Left ventricle myocardium inferior (tissue), 1 donor: ENCODE results near the gene SLC6A7. TPM values are rescaled to one million over a fixed set of nuclear protein-coding genes. Genes with fewer than 3 reads are reported as not detected.
A peak's percentile ranks its signal among the peaks of the same experiment; 100 is the strongest.

Experiments used
- DNase-seq: peaks from one replicate; pipeline ENCODE4 v3.0.0-alpha.2; 2020
- H3K27ac ChIP-seq: fragments of 200-600 bp; replicated peaks from 2 replicates; pipeline ENCODE4 v1.8.0; 2021
- H3K27me3 ChIP-seq: fragments of 200-600 bp; 2 replicates; pipeline ENCODE4 v1.8.0; 2021; ENCODE audit warnings: low read depth
- H3K36me3 ChIP-seq: fragments of 200-600 bp; 2 replicates; pipeline ENCODE4 v1.8.0; 2021
- H3K4me1 ChIP-seq: fragments of 200-600 bp; 2 replicates; pipeline ENCODE4 v1.8.0; 2021
- H3K4me3 ChIP-seq: fragments of 200-600 bp; 2 replicates; pipeline ENCODE4 v1.8.0; 2021; ENCODE audit warnings: mild to moderate bottlenecking, moderate library complexity
- H3K9me3 ChIP-seq: fragments of 200-600 bp; replicated peaks from 2 replicates; pipeline ENCODE4 v1.8.0; 2021
- CTCF ChIP-seq: fragments of 200-600 bp; IDR thresholded peaks from 2 replicates; pipeline ENCODE4 v1.8.0; 2021; ENCODE audit warnings: antibody characterized with exemption, mild to moderate bottlenecking, borderline replicate concordance
- intact Hi-C: fragments of 100-400 bp; cut with micrococcal nuclease; formaldehyde crosslinking; loops from one replicate; pipeline ENCODE4 v1.11.0; 2022
- total RNA-seq: library from RNA; stranded (reverse); fragmentation: NEBNext Ultra II Directional; extraction: Animal tissue kit (Norgen Biotek cat#: 25700); gene quantifications from one replicate; pipeline ENCODE4 v1.2.1, GENCODE V29; 2021
- donor health status: DM: no; HTN: yes; CAD: no; lungs with severe emphysema.

SLC6A7 gene
- total RNA-seq, 1 donor from 2014 or later: not detected

GRCh38 chr5:150175536-150175935 lies 14.3 kb upstream of the SLC6A7 start:
- TF ChIP-seq CTCF: peak; percentile 40
- no peak for DNase-seq
- intact Hi-C loops: no loop called here
- H3K4me1 ChIP-seq: peaks cover 9% of the 10 kb centered on the region
- H3K27me3 ChIP-seq: peaks cover 7% of the 10 kb centered on the region
- no peaks in the 10 kb centered on the region for H3K36me3 ChIP-seq
- H3K4me3 ChIP-seq: no peak overlapping the region
- no peaks in the 10 kb centered on the region for H3K9me3 ChIP-seq
- no peak overlapping the region for H3K27ac ChIP-seq

DNA sequence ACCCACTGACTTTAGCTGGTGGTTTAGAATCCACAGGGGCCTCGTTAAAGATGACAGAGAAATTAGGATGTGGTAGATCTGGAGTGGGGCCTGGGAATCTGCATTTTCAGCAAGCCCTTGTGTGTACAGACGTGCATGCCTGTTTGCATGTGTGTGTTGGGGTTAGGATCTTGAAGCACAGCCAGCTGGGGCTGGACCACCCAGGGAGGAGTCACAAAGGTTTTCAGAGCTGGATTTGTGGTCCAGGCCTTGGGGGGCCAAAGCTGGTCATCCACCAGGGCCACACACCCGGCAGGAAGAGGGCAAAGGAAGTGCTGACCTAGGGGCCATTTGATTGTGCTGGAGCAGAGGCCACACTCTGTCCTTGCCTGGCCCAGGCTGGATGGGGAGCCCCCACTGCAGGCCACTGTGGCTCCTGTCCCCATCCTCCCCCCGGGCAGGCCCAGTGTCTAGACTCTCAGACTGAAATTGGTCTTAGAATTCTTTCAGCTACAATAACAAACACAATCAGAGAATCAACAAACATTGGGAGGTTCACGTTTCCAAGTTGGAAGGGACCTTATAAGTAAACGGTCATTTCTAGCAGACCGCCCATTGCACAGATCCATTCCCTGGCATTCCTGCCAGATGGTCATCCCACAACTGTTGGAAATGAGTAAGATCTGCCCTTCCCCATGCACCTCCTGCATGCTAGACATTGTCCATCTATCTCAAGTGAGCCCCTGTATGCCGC lies 13.0 kb upstream of the SLC6A7 start:
- Histone ChIP-seq H3K27ac (no peak overlapping the region), H3K4me3 (no peak overlapping the region), H3K36me3 (no peaks in the 10 kb centered on the region), H3K9me3 (no peaks in the 10 kb centered on the region), H3K4me1 (peaks cover 23% of the 10 kb centered on the region), H3K27me3 (no peaks in the 10 kb centered on the region)
- no peak for TF ChIP-seq CTCF
- intact Hi-C loops: no loop called here
- no peak for DNase-seq

GRCh38 chr5:150177721-150178120 lies 12.1 kb upstream of the SLC6A7 start:
- Histone ChIP-seq H3K27ac (no peak overlapping the region), H3K36me3 (no peaks in the 10 kb centered on the region), H3K27me3 (no peaks in the 10 kb centered on the region), H3K4me3 (no peak overlapping the region), H3K9me3 (no peaks in the 10 kb centered on the region), H3K4me1 (peaks cover 26% of the 10 kb centered on the region)
- DNase-seq: no peak
- intact Hi-C loops: no loop called here
- TF ChIP-seq CTCF: no peak

DNA sequence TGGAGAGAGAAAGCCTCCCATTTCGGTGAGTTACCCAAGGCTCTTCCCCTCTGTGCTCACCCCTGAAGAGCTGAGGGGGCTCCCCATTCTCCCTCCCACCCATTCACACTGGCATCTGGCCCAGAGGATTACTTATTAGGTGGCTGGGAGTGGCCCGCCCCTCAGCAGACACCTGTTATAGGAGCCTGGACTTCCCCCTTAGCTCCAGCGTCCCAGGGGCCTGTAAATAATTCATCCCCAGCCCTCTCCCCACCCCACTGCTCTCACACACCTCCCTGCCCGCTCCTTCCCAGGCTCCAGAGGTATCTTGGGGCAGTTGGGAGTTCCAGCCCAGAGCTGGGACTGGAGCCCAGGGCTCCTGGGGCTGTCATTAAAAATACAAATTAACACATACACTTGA lies 11.6 kb upstream of the SLC6A7 start:
- H3K27me3 ChIP-seq: no peaks in the 10 kb centered on the region
- H3K36me3 ChIP-seq: no peaks in the 10 kb centered on the region
- DNase-seq: no peak
- no peak for TF ChIP-seq CTCF
- no peak overlapping the region for H3K4me3 ChIP-seq
- intact Hi-C loops: no loop called here
- H3K4me1 ChIP-seq: peaks cover 26% of the 10 kb centered on the region
- H3K9me3 ChIP-seq: no peaks in the 10 kb centered on the region
- no peak overlapping the region for H3K27ac ChIP-seq

DNA sequence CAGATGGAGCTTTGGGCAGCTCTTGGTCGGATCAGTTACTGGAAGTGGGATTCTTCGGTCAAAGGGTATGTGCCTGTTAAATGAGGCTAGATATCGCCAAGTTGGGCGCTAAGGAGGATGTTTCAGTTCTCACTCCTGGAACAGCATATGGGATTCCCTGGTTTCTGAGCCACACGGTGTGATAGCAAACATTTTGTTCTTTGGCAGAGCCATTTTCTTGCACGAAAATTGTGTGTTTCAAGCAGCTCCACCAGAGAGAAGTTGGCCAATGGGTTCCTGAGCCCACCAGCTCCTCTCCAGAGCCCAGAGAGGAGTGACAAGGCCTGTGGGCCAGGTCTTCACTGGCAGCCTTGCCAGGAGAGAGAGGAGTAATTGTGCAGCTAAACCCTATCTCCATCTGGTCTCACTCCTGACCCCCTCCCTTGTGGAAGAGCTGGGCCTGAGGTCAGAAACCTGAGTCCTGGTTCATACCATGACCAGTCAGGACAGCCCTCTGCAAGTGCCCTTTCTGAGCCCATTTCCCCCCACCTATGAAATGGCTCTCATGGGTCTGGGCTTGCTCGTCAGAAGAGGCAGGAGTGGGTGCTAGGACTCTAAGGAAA lies 10.7 kb upstream of the SLC6A7 start:
- H3K4me1 ChIP-seq: peaks cover 26% of the 10 kb centered on the region
- H3K36me3 ChIP-seq: no peaks in the 10 kb centered on the region
- TF ChIP-seq CTCF: no peak
- intact Hi-C loops: no loop called here
- H3K27me3 ChIP-seq: no peaks in the 10 kb centered on the region
- H3K27ac ChIP-seq: peak overlapping the region; percentile 91
- H3K9me3 ChIP-seq: no peaks in the 10 kb centered on the region
- no peak for DNase-seq
- H3K4me3 ChIP-seq: no peak overlapping the region
